GM23338 (cell line): ENCODE data around the gene DAAM2. TPM values are rescaled to one million over a fixed set of nuclear protein-coding genes. Genes with fewer than 3 reads are reported as not detected.

Source experiments
- CREB1 ChIP-seq: fragments of 250-450 bp; sonication (Bioruptor Pico); IDR thresholded peaks from 2 replicates; pipeline ENCODE4 v1.5.0; 2020; ENCODE audit warnings: low read depth, mild to moderate bottlenecking, moderate library complexity
- CTCF ChIP-seq, 2 experiments: fragments of 200-600 bp in 1 of 2; sonication (generic) in 1 of 2; conservative IDR thresholded peaks; 2 replicates each; pipeline versions ENCODE4 v1.5.1 to v1.6.1; 2016 to 2017; ENCODE audit warnings: antibody characterized with exemption in 2 of 2, low read depth in 2 of 2, mild to moderate bottlenecking in 2 of 2, moderate library complexity in 1 of 2
- EZH2 ChIP-seq: fragments of 200-600 bp; sonication (generic); IDR thresholded peaks from one replicate; pipeline ENCODE4 v1.8.0; 2017; ENCODE audit warnings: antibody characterized with exemption, mild to moderate bottlenecking, low read depth; ENCODE audit not compliant: unreplicated experiment
- EZH2phosphoT487 ChIP-seq: fragments of 200-600 bp; sonication (generic); IDR thresholded peaks from one replicate; pipeline ENCODE4 v1.8.1; 2018; ENCODE audit warnings: antibody characterized with exemption; ENCODE audit not compliant: unreplicated experiment
- JUNB ChIP-seq: IDR thresholded peaks from one replicate; pipeline ENCODE4 v1.6.1; 2016; ENCODE audit warnings: antibody characterized with exemption; ENCODE audit not compliant: unreplicated experiment
- NANOG ChIP-seq: IDR thresholded peaks from 2 replicates; pipeline ENCODE4 v1.6.1; 2016; ENCODE audit warnings: antibody characterized with exemption, borderline replicate concordance
- POLR2AphosphoS5 ChIP-seq: IDR thresholded peaks from 2 replicates; pipeline ENCODE4 v1.6.1; 2016; ENCODE audit warnings: antibody characterized with exemption, low read depth
- STAT1 ChIP-seq: IDR thresholded peaks from one replicate; pipeline ENCODE4 v1.6.1; 2016; ENCODE audit warnings: antibody characterized with exemption; ENCODE audit not compliant: unreplicated experiment
- ZNF114 ChIP-seq: fragments of 250-450 bp; sonication (Bioruptor Pico); IDR thresholded peaks from 2 replicates; pipeline ENCODE4 v1.5.0; 2020; ENCODE audit warnings: mild to moderate bottlenecking, moderate library complexity
- ZNF331 ChIP-seq: fragments of 250-450 bp; sonication (Bioruptor Pico); IDR thresholded peaks from 2 replicates; pipeline ENCODE4 v1.5.0; 2020; ENCODE audit warnings: low read depth, mild to moderate bottlenecking, moderate library complexity
- polyA plus RNA-seq: library from polyadenylated mRNA; unstranded; fragments of >200 nt; fragmentation: Nextera tagmentation; extraction: Ambion mirVana; gene quantifications from 2 replicates; pipeline ENCODE4 v1.2.1, GENCODE V29; 2016
- total RNA-seq: library from RNA; depleted of rRNA; stranded (reverse); fragments of >200 nt; shearing (Covaris generic); gene quantifications from 2 replicates; pipeline ENCODE4 v1.2.3, GENCODE V29; 2014
- TF ChIP-seq, protein P1 (sequence below): IDR thresholded peaks from one replicate; pipeline ENCODE4 v1.6.1; 2018; ENCODE audit warnings: antibody characterized with exemption; ENCODE audit not compliant: unreplicated experiment
- TF ChIP-seq, protein P2 (sequence below): IDR thresholded peaks from 2 replicates; pipeline ENCODE4 v1.6.1; 2016; ENCODE audit warnings: antibody characterized with exemption

The DAAM2 gene
- total and polyA plus RNA-seq, 2 experiments from 2014 or later: 1.4 to 4.9 TPM

DNA sequence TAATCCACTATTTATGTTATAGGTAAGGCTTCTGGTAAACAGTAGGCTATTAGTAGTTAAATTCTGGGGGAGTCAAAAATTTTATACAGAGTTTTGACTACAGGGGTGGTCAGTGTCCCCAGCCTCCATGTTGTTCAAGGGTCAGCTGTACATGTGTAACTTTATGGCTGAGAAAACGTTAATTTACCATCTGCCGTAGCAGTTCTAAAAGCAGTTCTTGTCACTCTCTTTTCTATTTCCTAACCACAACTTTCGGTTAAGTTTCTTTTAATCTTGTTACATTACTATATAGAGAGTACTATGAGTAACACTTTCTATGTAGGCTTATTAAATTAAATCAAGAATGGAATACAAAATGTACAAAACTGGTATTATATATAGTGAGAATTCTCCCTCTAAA, 45.4 kb upstream of the DAAM2 start (continued):
- TF ChIP-seq, protein P1, sequence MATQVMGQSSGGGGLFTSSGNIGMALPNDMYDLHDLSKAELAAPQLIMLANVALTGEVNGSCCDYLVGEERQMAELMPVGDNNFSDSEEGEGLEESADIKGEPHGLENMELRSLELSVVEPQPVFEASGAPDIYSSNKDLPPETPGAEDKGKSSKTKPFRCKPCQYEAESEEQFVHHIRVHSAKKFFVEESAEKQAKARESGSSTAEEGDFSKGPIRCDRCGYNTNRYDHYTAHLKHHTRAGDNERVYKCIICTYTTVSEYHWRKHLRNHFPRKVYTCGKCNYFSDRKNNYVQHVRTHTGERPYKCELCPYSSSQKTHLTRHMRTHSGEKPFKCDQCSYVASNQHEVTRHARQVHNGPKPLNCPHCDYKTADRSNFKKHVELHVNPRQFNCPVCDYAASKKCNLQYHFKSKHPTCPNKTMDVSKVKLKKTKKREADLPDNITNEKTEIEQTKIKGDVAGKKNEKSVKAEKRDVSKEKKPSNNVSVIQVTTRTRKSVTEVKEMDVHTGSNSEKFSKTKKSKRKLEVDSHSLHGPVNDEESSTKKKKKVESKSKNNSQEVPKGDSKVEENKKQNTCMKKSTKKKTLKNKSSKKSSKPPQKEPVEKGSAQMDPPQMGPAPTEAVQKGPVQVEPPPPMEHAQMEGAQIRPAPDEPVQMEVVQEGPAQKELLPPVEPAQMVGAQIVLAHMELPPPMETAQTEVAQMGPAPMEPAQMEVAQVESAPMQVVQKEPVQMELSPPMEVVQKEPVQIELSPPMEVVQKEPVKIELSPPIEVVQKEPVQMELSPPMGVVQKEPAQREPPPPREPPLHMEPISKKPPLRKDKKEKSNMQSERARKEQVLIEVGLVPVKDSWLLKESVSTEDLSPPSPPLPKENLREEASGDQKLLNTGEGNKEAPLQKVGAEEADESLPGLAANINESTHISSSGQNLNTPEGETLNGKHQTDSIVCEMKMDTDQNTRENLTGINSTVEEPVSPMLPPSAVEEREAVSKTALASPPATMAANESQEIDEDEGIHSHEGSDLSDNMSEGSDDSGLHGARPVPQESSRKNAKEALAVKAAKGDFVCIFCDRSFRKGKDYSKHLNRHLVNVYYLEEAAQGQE: no peak
- TF ChIP-seq, protein P2, sequence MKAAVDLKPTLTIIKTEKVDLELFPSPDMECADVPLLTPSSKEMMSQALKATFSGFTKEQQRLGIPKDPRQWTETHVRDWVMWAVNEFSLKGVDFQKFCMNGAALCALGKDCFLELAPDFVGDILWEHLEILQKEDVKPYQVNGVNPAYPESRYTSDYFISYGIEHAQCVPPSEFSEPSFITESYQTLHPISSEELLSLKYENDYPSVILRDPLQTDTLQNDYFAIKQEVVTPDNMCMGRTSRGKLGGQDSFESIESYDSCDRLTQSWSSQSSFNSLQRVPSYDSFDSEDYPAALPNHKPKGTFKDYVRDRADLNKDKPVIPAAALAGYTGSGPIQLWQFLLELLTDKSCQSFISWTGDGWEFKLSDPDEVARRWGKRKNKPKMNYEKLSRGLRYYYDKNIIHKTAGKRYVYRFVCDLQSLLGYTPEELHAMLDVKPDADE: no peak
- no peak for TF ChIP-seq NANOG
- no peak for TF ChIP-seq CREB1 (CRISPR knock-in tag)
- TF ChIP-seq EZH2: no peak
- no peak for TF ChIP-seq EZH2phosphoT487
- TF ChIP-seq CTCF (conservative IDR thresholded peaks at IDR 0.05; ENCODE audit: low read depth in 2 of 2): no peak
- TF ChIP-seq ZNF114 (CRISPR knock-in tag): no peak
- TF ChIP-seq JUNB: no peak
- no peak for TF ChIP-seq ZNF331 (CRISPR knock-in tag)
- no peak for TF ChIP-seq POLR2AphosphoS5
- no peak for TF ChIP-seq STAT1
